HFF-Myc (cell line): Measurements from ENCODE around the gene GXYLT2.

Experiments used
- DNase-seq: peaks from one replicate; pipeline ENCODE4 v3.0.0-alpha.2; 2011; ENCODE audit warnings: low read depth; ENCODE audit errors: extremely low read depth
- H3K4me3 ChIP-seq: replicated peaks from 2 replicates; pipeline ENCODE4 v1.5.1; 2011; ENCODE audit warnings: low read depth, mild to moderate bottlenecking, control low read depth, low read length
- TF ChIP-seq, protein P1 (sequence below): IDR thresholded peaks from 2 replicates; pipeline ENCODE4 v1.5.1; 2012; ENCODE audit warnings: mild to moderate bottlenecking, low read depth, low read length, control low read depth; ENCODE audit errors: missing control alignments

Gene GXYLT2

DNA sequence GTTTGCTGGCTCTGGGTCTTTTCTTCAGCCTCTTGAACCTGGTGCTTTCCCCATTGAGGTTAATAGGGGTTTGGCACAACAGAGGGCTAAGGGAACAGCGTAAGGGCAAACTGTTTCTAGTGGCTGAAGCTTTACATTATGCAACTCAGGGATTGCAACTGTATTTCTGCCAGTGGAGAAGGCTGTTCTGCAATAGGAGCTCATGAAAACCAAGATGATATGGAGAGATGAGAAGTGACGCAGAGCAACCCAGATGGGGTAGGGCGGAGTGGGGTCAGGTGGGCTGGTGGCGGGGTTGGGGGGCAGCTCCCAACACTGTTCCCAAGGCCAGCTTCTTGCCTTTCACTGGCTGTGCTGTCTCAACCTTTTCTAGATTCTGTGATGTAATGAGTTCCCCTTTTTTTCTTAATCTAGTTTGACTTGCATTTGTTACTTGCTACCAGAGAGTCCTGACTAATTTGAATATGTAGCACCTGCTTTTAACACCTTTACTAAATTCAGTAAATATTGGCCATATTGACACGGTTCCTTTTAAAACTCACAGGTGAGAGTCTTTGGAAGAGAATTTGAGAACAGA, 7.2 kb downstream of the GXYLT2 start:
- DNase-seq = no peak
- no peak overlapping the region for H3K4me3 ChIP-seq
- TF ChIP-seq, protein P1, sequence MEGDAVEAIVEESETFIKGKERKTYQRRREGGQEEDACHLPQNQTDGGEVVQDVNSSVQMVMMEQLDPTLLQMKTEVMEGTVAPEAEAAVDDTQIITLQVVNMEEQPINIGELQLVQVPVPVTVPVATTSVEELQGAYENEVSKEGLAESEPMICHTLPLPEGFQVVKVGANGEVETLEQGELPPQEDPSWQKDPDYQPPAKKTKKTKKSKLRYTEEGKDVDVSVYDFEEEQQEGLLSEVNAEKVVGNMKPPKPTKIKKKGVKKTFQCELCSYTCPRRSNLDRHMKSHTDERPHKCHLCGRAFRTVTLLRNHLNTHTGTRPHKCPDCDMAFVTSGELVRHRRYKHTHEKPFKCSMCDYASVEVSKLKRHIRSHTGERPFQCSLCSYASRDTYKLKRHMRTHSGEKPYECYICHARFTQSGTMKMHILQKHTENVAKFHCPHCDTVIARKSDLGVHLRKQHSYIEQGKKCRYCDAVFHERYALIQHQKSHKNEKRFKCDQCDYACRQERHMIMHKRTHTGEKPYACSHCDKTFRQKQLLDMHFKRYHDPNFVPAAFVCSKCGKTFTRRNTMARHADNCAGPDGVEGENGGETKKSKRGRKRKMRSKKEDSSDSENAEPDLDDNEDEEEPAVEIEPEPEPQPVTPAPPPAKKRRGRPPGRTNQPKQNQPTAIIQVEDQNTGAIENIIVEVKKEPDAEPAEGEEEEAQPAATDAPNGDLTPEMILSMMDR = no peak

DNA sequence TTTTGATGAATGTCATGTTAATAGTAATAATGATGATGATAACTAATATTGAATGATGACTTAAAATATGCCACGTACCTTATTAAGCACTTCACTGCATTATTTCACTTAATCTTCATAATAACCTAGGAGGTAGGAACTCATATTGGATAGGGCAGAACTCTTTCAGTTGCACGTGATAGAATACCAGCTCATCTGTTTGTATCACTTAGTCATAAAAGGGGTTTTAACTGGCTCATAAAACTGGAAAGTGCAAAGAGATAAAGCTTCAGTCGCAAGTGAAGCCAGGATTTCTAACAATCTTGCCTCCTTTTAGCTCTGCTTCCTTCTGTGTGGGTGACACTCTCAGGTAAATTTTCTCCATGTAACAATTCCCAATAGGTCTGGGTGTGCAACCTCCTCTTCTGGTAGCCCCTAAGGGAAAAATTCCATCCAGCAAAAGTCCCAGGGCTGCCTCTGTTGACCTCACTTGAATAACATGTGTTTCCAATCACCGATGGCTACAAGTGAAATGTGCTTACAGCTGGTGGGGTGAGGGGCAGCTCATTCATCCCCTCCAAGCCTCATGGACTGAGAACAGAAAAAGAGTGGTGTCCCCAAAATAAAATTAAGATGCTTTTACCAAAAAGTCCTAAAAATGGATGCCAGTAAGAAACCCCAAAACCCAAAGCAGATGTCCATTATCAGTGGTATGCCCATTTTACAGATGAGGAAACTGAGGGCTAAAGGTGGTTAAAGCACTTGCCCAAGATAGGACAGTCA, 9.3 kb downstream of the GXYLT2 start:
- DNase-seq = no peak
- H3K4me3 ChIP-seq = no peak overlapping the region
- TF ChIP-seq, protein P1 = no peak

DNA sequence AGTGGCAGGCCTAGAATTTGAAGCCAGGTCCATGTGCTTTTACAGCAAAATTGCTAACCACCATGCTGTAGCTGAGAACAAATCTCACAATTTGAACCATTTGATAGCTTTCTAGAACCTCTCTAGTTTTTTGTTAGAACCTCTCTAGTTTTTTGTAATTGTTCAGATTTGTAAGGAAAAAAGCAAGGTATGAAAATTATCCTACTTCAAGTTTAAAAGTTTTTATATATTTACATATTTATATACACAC, 9.8 kb downstream of the GXYLT2 start:
- DNase-seq = no peak
- H3K4me3 ChIP-seq = no peak overlapping the region
- TF ChIP-seq, protein P1 = no peak

DNA sequence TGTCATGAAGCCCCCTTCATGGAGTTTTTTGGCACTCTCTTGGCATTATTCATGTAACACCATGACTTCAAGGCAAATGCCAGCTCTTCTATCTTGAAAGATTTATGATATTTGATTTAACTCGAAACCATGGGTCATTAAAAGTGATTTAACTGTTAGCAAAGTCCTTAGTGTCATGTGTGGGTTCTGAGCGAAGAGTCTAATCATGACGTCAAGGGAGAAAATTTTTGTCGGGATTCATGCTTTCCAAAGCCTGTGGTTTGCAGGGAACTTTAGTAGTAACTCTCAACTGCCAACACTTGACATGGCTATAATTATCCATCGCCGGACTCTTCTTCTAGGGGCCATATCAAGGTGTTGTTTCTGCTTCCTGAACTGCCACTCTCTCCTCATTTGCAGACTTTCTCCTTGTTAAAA, 11.5 kb downstream of the GXYLT2 start:
- TF ChIP-seq, protein P1 = no peak
- no peak for DNase-seq
- no peak overlapping the region for H3K4me3 ChIP-seq

DNA sequence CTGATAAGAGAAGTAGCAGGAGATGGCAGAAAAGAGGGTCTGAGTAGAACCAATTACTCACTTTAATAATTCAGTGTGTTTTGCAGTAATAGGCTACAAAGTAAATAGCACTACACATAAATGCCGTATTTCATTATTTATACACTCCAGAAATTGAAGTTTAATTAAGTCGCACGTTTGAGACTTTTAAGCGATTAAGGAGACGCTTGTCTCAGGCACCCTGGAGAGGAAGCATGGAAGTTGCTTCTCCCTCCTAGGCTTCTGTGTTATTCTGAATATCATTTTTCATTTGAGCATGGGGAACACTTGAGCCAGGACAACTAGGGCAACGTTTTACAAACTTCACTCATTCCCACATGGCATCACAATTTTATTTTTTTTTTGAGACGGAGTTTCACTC, 12.2 kb downstream of the GXYLT2 start:
- no peak overlapping the region for H3K4me3 ChIP-seq
- no peak for DNase-seq
- TF ChIP-seq, protein P1 = no peak

DNA sequence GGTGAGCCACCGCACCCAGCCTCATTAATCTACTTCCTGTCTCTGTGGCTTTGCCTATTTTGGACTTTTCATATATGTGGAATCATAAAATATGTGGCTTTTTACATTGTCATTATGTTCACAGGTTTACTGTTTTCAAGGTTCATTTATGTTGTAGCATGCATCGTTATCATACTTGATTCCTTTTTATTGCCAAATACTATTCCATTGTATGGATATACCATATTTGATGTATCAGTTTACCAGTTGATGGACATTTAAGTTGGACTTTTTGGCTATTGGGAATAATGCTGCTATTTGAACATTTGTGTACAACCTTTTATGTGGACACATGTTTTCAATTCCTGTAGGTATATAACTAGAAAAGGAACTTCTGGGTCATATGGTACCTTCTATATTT, 14.0 kb downstream of the GXYLT2 start:
- no peak overlapping the region for H3K4me3 ChIP-seq
- no peak for DNase-seq
- TF ChIP-seq, protein P1 = no peak

DNA sequence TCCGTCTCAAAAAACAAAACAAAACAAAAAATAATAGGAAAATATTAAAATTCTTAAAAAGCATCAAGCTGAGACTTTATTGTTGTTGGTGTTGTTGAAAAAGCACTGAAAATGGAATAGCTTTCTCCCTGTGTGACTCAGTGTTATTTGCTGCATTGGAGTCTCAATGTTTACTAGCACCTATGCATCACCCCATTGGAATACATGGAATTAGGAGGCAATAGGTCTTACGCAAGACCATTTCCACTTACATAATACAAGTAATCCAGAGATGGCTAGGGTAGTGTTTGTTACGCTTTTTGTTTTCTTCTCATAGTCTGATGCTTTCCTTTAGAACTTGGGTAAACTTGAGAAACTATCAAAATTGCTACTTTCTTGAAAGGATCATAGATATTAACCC, 15.2 kb downstream of the GXYLT2 start:
- TF ChIP-seq, protein P1 = no peak
- DNase-seq = no peak
- no peak overlapping the region for H3K4me3 ChIP-seq
